Pancreas (tissue), 10 donors: Measurements from ENCODE around the gene AQP3. TPM values are rescaled to one million over a fixed set of nuclear protein-coding genes. Genes with fewer than 3 reads are reported as not detected.

Source experiments
- ATAC-seq, 4 donors: fragments of 200-7000 bp; cut with Tn5 transposase; one replicate each; pipeline versions ENCODE4 v1.8.0 to v1.9.1; 2020; ENCODE audit warnings: mild to moderate bottlenecking in 4 of 4, moderate library complexity in 4 of 4
- DNase-seq, 6 donors: peaks; one replicate each; pipeline ENCODE4 v3.0.0-alpha.2; 2020
- FAIRE-seq: peaks from 2 replicates; lab custom pipeline; 2012; peaks lifted over from hg19 to GRCh38; lab: Jason Lieb, UNC
- H3K27ac ChIP-seq, 4 donors: fragments of 200-600 bp; sonication (generic); 1 replicate in 3 of 4; 2 replicates in 1 of 4; pipeline versions ENCODE4 v1.5.0 to v1.8.0; 2020
- H3K27me3 ChIP-seq, 4 donors: fragments of 200-600 bp; one replicate each; pipeline ENCODE4 v1.8.0; 2021
- H3K36me3 ChIP-seq, 3 donors: fragments of 200-600 bp; sonication (generic) in 1 of 3; one replicate each; pipeline versions ENCODE4 v1.5.0 to v1.8.0; 2020 to 2021
- H3K4me1 ChIP-seq, 3 donors: fragments of 200-600 bp; one replicate each; pipeline ENCODE4 v1.8.0; 2021
- H3K4me3 ChIP-seq, 4 donors: fragments of 200-600 bp; sonication (generic) in 2 of 4; one replicate each; pipeline versions ENCODE4 v1.5.0 to v1.8.0; 2020 to 2021
- H3K9me3 ChIP-seq, 4 donors: fragments of 200-600 bp; one replicate each; pipeline ENCODE4 v1.8.0; 2021
- WGBS, 2 donors: extraction: QIAGEN DNeasy Blood & Tissue Kit; methylation state at CpG; one replicate each; pipeline ENCODE4 v1.1.7; 2013; 5-methylcytosine and 5-hydroxymethylcytosine counted together
- intact Hi-C, 3 donors: fragments of 100-400 bp; cut with DNase I; formaldehyde crosslinking; loops; one replicate each; pipeline versions ENCODE4 v1.11.1 to v1.14.2; 2022
- polyA plus RNA-seq, 2 donors: library from polyadenylated mRNA; stranded (reverse); fragments of 200-250 nt; gene quantifications; one replicate each; pipeline ENCODE4 v1.2.3, GENCODE V29; 2013
- total RNA-seq, 6 donors: library from RNA; stranded (reverse); fragmentation: NEBNext Ultra II Directional in 4 of 6; extraction: Animal tissue kit (Norgen Biotek cat#: 25700) in 4 of 6; gene quantifications; one replicate each; pipeline versions ENCODE4 v1.2.1 to v1.2.4, GENCODE V29; 2021 to 2023
- TF ChIP-seq, protein P1 (sequence below), 4 donors: fragments of 200-600 bp; sonication (generic) in 3 of 4; IDR thresholded peaks; one replicate each; pipeline versions ENCODE4 v1.5.0 to v1.8.0; 2021; ENCODE audit warnings: antibody characterized with exemption in 4 of 4
- donor health status: healthy with polysubstance abuse.
- donor health status: DM: no; HTN: no; CAD: no; lungs with moderate emphysema.
- donor health status: DM: no; HTN: no; CAD: no.
- donor health status: control.
- donor health status: control.
- donor health status: Bipolar disorder and iron deficiency.
- donor health status: DM: yes; HTN: yes; CAD: no.
- donor health status: DM: no; HTN: no; CAD: no.
- donor health status: DM: no; HTN: no; CAD: no.
- donor health status: DM: yes; HTN: yes; CAD: no.

AQP3 gene
- total and polyA plus RNA-seq, 8 donors: 18.3 to 39.0 (median 21.9) TPM

GRCh38 chr9:33439731-33440130 is 7.7 kb downstream of the AQP3 start:
- no peak overlapping the region for H3K4me3 ChIP-seq
- DNase-seq (no peak), FAIRE-seq (no peak), ATAC-seq (peak; percentile 6 to 55 (median 30))
- H3K27me3 ChIP-seq: no peaks in the 10 kb centered on the region
- peaks cover 0 to 5% (median 0%) of the 10 kb centered on the region in 3 donors for H3K4me1 ChIP-seq
- TF ChIP-seq, protein P1, sequence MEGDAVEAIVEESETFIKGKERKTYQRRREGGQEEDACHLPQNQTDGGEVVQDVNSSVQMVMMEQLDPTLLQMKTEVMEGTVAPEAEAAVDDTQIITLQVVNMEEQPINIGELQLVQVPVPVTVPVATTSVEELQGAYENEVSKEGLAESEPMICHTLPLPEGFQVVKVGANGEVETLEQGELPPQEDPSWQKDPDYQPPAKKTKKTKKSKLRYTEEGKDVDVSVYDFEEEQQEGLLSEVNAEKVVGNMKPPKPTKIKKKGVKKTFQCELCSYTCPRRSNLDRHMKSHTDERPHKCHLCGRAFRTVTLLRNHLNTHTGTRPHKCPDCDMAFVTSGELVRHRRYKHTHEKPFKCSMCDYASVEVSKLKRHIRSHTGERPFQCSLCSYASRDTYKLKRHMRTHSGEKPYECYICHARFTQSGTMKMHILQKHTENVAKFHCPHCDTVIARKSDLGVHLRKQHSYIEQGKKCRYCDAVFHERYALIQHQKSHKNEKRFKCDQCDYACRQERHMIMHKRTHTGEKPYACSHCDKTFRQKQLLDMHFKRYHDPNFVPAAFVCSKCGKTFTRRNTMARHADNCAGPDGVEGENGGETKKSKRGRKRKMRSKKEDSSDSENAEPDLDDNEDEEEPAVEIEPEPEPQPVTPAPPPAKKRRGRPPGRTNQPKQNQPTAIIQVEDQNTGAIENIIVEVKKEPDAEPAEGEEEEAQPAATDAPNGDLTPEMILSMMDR (IDR thresholded peaks at IDR 0.05): no peak
- WGBS, 2 donors: 39 to 63% methylated on average over 6 of the region's 6 CpGs
- no peaks in the 10 kb centered on the region for H3K9me3 ChIP-seq
- intact Hi-C loops: no loop called here
- H3K36me3 ChIP-seq: peaks cover 0 to 11% (median 0%) of the 10 kb centered on the region in 3 donors
- H3K27ac ChIP-seq: no peak overlapping the region

- WGBS, 2 donors: 74 to 76% methylated on average over 6 to 7 of the region's 7 CpGs
- peaks cover 0 to 11% (median 0%) of the 10 kb centered on the region in 3 donors for H3K36me3 ChIP-seq
- H3K9me3 ChIP-seq: no peaks in the 10 kb centered on the region
- H3K27ac ChIP-seq: no peak overlapping the region
- intact Hi-C loops: no loop called here
- ATAC-seq (peak in 1 of 4 donors; percentile 15), DNase-seq (no peak), FAIRE-seq (no peak)
- TF ChIP-seq, protein P1 (IDR thresholded peaks at IDR 0.05): no peak
- H3K27me3 ChIP-seq: no peaks in the 10 kb centered on the region
- peaks cover 0 to 5% (median 0%) of the 10 kb centered on the region in 3 donors for H3K4me1 ChIP-seq
- H3K4me3 ChIP-seq: no peak overlapping the region
These were observed 8.3 kb downstream of the AQP3 start for GRCh38 chr9:33438926-33439680.

- peaks cover 0 to 5% (median 0%) of the 10 kb centered on the region in 3 donors for H3K4me1 ChIP-seq
- TF ChIP-seq, protein P1 (IDR thresholded peaks at IDR 0.05): no peak
- no peaks in the 10 kb centered on the region for H3K27me3 ChIP-seq
- no peak for ATAC-seq
- peaks cover 0 to 11% (median 0%) of the 10 kb centered on the region in 3 donors for H3K36me3 ChIP-seq
- DNase-seq: no peak
- H3K9me3 ChIP-seq: no peaks in the 10 kb centered on the region
- intact Hi-C loops: no loop called here
- H3K4me3 ChIP-seq: no peak overlapping the region
- 85 to 86% methylated on average over 1 of the region's 1 CpG for WGBS, 2 donors
- FAIRE-seq: no peak
- H3K27ac ChIP-seq: no peak overlapping the region
These were observed 9.5 kb downstream of the AQP3 start for GRCh38 chr9:33437898-33438297.

GRCh38 chr9:33437205-33437604 is 10.2 kb downstream of the AQP3 start:
- WGBS, 2 donors: 34 to 52% methylated on average over 2 of the region's 2 CpGs
- Histone ChIP-seq H3K4me1 (peaks cover 0 to 5% (median 0%) of the 10 kb centered on the region in 3 donors), H3K36me3 (peaks cover 0 to 5% (median 0%) of the 10 kb centered on the region in 3 donors), H3K4me3 (no peak overlapping the region), H3K27me3 (no peaks in the 10 kb centered on the region), H3K27ac (no peak overlapping the region), H3K9me3 (no peaks in the 10 kb centered on the region)
- FAIRE-seq (no peak), DNase-seq (no peak), ATAC-seq (no peak)
- intact Hi-C loops: no loop called here
- TF ChIP-seq, protein P1 (IDR thresholded peaks at IDR 0.05): no peak

DNA sequence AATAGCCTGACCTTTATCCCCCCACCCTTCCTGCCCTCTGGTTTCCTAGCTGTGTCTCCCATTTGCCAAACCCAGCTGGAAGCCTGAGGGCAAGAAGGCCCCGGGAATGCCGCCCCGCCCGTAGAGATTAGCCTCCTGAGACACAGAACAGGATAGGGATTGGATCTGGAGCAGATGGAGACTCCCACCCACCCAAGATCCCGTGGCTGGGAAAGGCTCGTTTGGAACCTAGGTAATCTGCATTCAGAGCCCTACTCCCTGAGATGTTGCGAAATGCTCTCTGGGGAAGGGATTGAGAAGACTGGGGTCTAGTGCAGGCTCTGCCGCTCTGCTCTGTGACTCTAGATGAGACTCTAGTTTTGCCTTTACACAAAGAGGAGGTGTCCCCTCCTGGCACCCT is 10.9 kb downstream of the AQP3 start:
- intact Hi-C loops: no loop called here
- H3K4me3 ChIP-seq: no peak overlapping the region
- no peak overlapping the region for H3K27ac ChIP-seq
- DNase-seq (no peak), FAIRE-seq (no peak), ATAC-seq (no peak)
- WGBS, 2 donors: 57 to 62% methylated on average over 8 of the region's 8 CpGs
- peaks cover 0 to 5% (median 0%) of the 10 kb centered on the region in 3 donors for H3K4me1 ChIP-seq
- no peaks in the 10 kb centered on the region for H3K36me3 ChIP-seq
- no peaks in the 10 kb centered on the region for H3K27me3 ChIP-seq
- TF ChIP-seq, protein P1 (IDR thresholded peaks at IDR 0.05): no peak
- no peaks in the 10 kb centered on the region for H3K9me3 ChIP-seq
